K562 (cell line): ENCODE data around the gene EME2. TPM values are rescaled to one million over a fixed set of nuclear protein-coding genes. Genes with fewer than 3 reads are reported as not detected.

Source experiments
- ATF1 ChIP-seq, 2 experiments: fragments of 450-650 bp in 1 of 2; IDR thresholded peaks; 2 replicates each; pipeline ENCODE4 v1.6.1; 2016; ENCODE audit warnings: missing compliant biosample characterization in 1 of 2, missing genetic modification characterization in 1 of 2
- CGGBP1 ChIP-seq: fragments of 250-450 bp; sonication (Bioruptor Pico); IDR thresholded peaks from 2 replicates; pipeline ENCODE4 v1.9.0; 2021; ENCODE audit warnings: mild to moderate bottlenecking
- CREM ChIP-seq: IDR thresholded peaks from 2 replicates; pipeline ENCODE4 v1.6.1; 2014; ENCODE audit warnings: antibody characterized with exemption, low read depth
- E2F6 ChIP-seq, 2 experiments: IDR thresholded peaks; 2 replicates each; pipeline ENCODE4 v1.6.1; 2011; ENCODE audit warnings: borderline replicate concordance in 1 of 2, control low read depth in 1 of 2, low read depth in 1 of 2, low read length in 1 of 2, mild to moderate bottlenecking in 1 of 2, mixed read lengths in 1 of 2, moderate library complexity in 1 of 2; ENCODE audit not compliant: insufficient read depth in 1 of 2, insufficient read length in 1 of 2, poor library complexity in 1 of 2, severe bottlenecking in 1 of 2; ENCODE audit errors: extremely low read depth in 1 of 2
- FUS ChIP-seq: fragments of 200-400 bp; formaldehyde crosslinking; optimal IDR thresholded peaks from 2 replicates; pipeline ENCODE3; 2017; ENCODE audit warnings: low read depth, low read length
- HDAC1 ChIP-seq, 2 experiments: fragments of 450-650 bp; IDR thresholded peaks; 2 replicates each; pipeline ENCODE4 v1.6.1; 2016 to 2017; ENCODE audit warnings: inconsistent platforms in 1 of 2, mild to moderate bottlenecking in 1 of 2, moderate library complexity in 1 of 2
- HMGN3 ChIP-seq: IDR thresholded peaks from 2 replicates; pipeline ENCODE4 v1.6.1; 2011; ENCODE audit warnings: borderline replicate concordance, low read depth, mild to moderate bottlenecking, mixed read lengths, low read length; ENCODE audit not compliant: insufficient read length; ENCODE audit errors: extremely low read depth
- HSF4 ChIP-seq: fragments of 250-450 bp; sonication (Bioruptor Pico); IDR thresholded peaks from 2 replicates; pipeline ENCODE4 v2.1.2; 2022; ENCODE audit warnings: mild to moderate bottlenecking, moderate library complexity, borderline replicate concordance
- KDM5B ChIP-seq: fragments of 200-600 bp; sonication (generic); IDR thresholded peaks from 2 replicates; pipeline ENCODE4 v1.6.1; 2012; ENCODE audit warnings: low read depth, mild to moderate bottlenecking, moderate library complexity, low read length, control low read depth, inconsistent platforms; ENCODE audit not compliant: insufficient replicate concordance
- MAZ ChIP-seq, 2 experiments: fragments of 450-650 bp in 1 of 2; sonication (generic) in 1 of 2; formaldehyde crosslinking; IDR thresholded peaks in 1 of 2; conservative IDR thresholded peaks in 1 of 2; 2 replicates each; pipeline versions ENCODE4 v1.4.0 to v1.5.0; 2020; ENCODE audit warnings: mild to moderate bottlenecking in 1 of 2, missing genetic modification reagents in 1 of 2
- NFIC ChIP-seq: fragments of 450-650 bp; IDR thresholded peaks from 2 replicates; pipeline ENCODE4 v1.6.1; 2017; ENCODE audit warnings: mild to moderate bottlenecking, inconsistent platforms
- NR2F6 ChIP-seq: fragments of 450-650 bp; formaldehyde crosslinking; IDR thresholded peaks from 2 replicates; pipeline ENCODE4 v1.4.0; 2020; ENCODE audit warnings: mild to moderate bottlenecking
- NRF1 ChIP-seq, 2 experiments: fragments of 450-650 bp; IDR thresholded peaks in 1 of 2; conservative IDR thresholded peaks in 1 of 2; 2 replicates each; pipeline ENCODE4 v1.6.1; 2014; ENCODE audit warnings: mild to moderate bottlenecking in 2 of 2
- PREB ChIP-seq: sonication (generic); formaldehyde crosslinking; IDR thresholded peaks from 2 replicates; pipeline ENCODE4 v1.8.1; 2023; ENCODE audit warnings: mild to moderate bottlenecking, missing genetic modification reagents
- RBFOX2 ChIP-seq: fragments of 200-400 bp; formaldehyde crosslinking; IDR thresholded peaks from 2 replicates; pipeline ENCODE4 v1.6.1; 2017; ENCODE audit warnings: low read depth, mild to moderate bottlenecking, low read length, moderate library complexity
- SREBF2 ChIP-seq: sonication (generic); formaldehyde crosslinking; IDR thresholded peaks from 2 replicates; pipeline ENCODE4 v1.4.0; 2020; ENCODE audit warnings: mild to moderate bottlenecking, missing genetic modification reagents
- TBP ChIP-seq: optimal IDR thresholded peaks from 2 replicates; pipeline ENCODE3; 2011; ENCODE audit warnings: low read depth, low read length, improper control_type of control experiment
- TFAP4 ChIP-seq: sonication (generic); formaldehyde crosslinking; IDR thresholded peaks from 2 replicates; pipeline ENCODE4 v1.8.0; 2022; ENCODE audit warnings: missing genetic modification reagents, mild to moderate bottlenecking, moderate library complexity, borderline replicate concordance
- U2AF1 ChIP-seq: fragments of 200-400 bp; formaldehyde crosslinking; optimal IDR thresholded peaks from 2 replicates; pipeline ENCODE3; 2017; ENCODE audit warnings: mild to moderate bottlenecking, low read depth, low read length, moderate library complexity
- ZNF512 ChIP-seq: IDR thresholded peaks from 2 replicates; pipeline ENCODE4 v1.6.1; 2016; ENCODE audit warnings: missing genetic modification characterization, missing compliant biosample characterization
- polyA plus RNA-seq, 8 experiments: library from polyadenylated mRNA; depleted of rRNA in 4 of 8; stranded (reverse) in 5 of 8; unstranded in 3 of 8; fragments of >200 nt; fragmentation: Nextera tagmentation in 2 of 8; fragmentation: Illumina TruSeq in 1 of 8; extraction: Ambion mirVana in 2 of 8; extraction: Trizol in 1 of 8; gene quantifications; 2 replicates each; pipeline versions ENCODE4 v1.2.1 to v1.2.3, GENCODE V29; 2011 to 2014; ENCODE audit warnings: inconsistent platforms in 1 of 8, missing spikeins in 1 of 8
- total RNA-seq, 7 experiments: library from RNA; depleted of rRNA in 6 of 7; stranded (reverse); fragments of >200 nt in 6 of 7; fragmentation: Illumina TruSeq in 2 of 7; extraction: Trizol in 2 of 7; gene quantifications; 2 replicates each; pipeline versions ENCODE4 v1.2.1 to v1.2.3, GENCODE V29; 2011 to 2021; ENCODE audit warnings: low replicate concordance in 1 of 7

Gene EME2
- total and polyA plus RNA-seq, 9 of the 15 experiments (the other 6 are each of a cell fraction or from before 2014, with no cell fraction given) = 0.35 to 19.9 (median 3.5) TPM

- peak; percentile 42 for TF ChIP-seq TFAP4 (CRISPR knock-in tag)
- TF ChIP-seq TBP = peak; percentile 25
- TF ChIP-seq HMGN3 = peak; percentile 64
- no peak for TF ChIP-seq SREBF2 (CRISPR knock-in tag)
- no peak for TF ChIP-seq ATF1 (CRISPR knock-in tag; IDR thresholded peaks at IDR 0.05)
- TF ChIP-seq ATF1 (tag; IDR thresholded peaks at IDR 0.05) = peak; percentile 31
- peak; percentile 67 for TF ChIP-seq RBFOX2
- peak; percentile 5 to 27; a peak in 2 of 4 replicates for TF ChIP-seq NRF1 (conservative IDR thresholded peaks at IDR 0.05 in 1 of 2, IDR thresholded peaks at IDR 0.05 in 1 of 2)
- peak; percentile 28 for TF ChIP-seq KDM5B
- TF ChIP-seq HDAC1 (IDR thresholded peaks at IDR 0.05) = peak in 1 of 2 experiments; percentile 14; a peak in 1 of 4 replicates
- TF ChIP-seq PREB (CRISPR knock-in tag) = no peak
- peak; percentile 89 for TF ChIP-seq NFIC
- no peak for TF ChIP-seq HSF4 (CRISPR knock-in tag)
- peak; percentile 32 for TF ChIP-seq U2AF1
- TF ChIP-seq ZNF512 (tag) = no peak
- TF ChIP-seq E2F6 (IDR thresholded peaks at IDR 0.05; ENCODE audit: borderline replicate concordance in 1 of 2, extremely low read depth in 1 of 2, insufficient read depth in 1 of 2, insufficient read length in 1 of 2, low read depth in 1 of 2, low read length in 1 of 2, poor library complexity in 1 of 2, severe bottlenecking in 1 of 2) = peak in 1 of 2 experiments; percentile 20
- TF ChIP-seq NR2F6 (CRISPR knock-in tag) = no peak
- no peak for TF ChIP-seq MAZ (CRISPR knock-in tag; conservative IDR thresholded peaks at IDR 0.05 in 1 of 2, IDR thresholded peaks at IDR 0.05 in 1 of 2)
- TF ChIP-seq CGGBP1 (CRISPR knock-in tag) = no peak
- no peak for TF ChIP-seq FUS
- TF ChIP-seq CREM = 0 out of 2 replicates have a peak, but pooled peaks have one; percentile 2
These were observed 2.1 kb upstream of the EME2 start (continued) for GRCh38 chr16:1770328-1771187.
